NCI-H2029 treated with DMSO at 0.1 percent for 48 hours (cell line): ENCODE results near the gene ZDHHC7.
"Not testable (repeated sequence)": the region's sequence is repeated elsewhere in the genome, so short reads cannot be mapped to it uniquely, and the experiment has no call there.

Experiments used
- DNase-seq: peaks from one replicate; lab custom pipeline; 2025; lab: John Stamatoyannopoulos, UW

The ZDHHC7 gene, protein sequence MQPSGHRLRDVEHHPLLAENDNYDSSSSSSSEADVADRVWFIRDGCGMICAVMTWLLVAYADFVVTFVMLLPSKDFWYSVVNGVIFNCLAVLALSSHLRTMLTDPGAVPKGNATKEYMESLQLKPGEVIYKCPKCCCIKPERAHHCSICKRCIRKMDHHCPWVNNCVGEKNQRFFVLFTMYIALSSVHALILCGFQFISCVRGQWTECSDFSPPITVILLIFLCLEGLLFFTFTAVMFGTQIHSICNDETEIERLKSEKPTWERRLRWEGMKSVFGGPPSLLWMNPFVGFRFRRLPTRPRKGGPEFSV

DNA sequence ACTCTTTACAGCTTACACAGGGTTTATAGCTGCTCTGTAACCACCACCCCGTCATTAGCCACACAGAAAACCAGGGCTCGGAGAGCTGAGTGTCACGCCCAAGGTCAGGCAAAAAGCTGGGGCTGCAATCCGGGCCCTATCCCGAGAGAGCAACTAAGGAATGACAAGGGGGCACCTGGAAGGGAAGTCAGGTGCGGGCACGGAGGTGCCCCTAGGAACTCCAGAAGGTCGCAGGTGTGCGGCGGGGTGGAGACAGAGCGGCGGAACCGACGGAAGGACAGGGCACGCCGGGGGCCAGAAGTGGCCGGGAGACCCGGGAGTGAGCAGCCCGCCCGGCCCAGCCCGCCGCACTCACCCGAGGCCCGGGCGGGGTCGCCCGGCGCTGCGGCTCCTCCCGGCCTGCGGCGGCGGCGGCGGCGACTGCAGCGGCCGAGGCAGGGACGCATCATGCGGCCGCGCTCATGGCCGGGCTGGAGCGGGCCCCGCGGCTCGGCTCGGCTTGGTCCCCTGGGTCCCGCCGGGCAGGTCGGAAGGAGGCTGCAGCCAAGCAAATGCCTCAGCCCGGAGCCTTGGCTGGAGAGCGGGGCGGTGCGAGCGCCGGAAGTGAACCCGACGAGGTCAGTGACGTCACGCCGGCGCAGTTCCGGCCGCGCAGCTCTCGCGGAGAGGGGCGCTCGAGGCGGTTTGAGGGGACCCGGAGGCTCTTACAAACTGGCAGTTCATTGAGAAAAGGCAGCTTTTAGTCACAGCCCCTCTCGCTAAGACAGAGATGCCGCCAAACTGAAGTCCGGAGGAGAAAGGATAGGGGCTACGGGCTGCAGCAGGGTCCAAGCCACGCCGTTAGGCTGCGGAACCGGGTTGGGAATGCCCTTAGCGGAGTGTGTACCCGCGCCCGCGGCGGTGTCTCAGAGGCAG lies at the start of gene ZDHHC7:
TSS of gene ZDHHC7 (minus strand) at position 605 of the 915 bp plus-strand sequence. CDS start 20,917 bp downstream, outside the sequence.
- peak; percentile 9 for DNase-seq

DNA sequence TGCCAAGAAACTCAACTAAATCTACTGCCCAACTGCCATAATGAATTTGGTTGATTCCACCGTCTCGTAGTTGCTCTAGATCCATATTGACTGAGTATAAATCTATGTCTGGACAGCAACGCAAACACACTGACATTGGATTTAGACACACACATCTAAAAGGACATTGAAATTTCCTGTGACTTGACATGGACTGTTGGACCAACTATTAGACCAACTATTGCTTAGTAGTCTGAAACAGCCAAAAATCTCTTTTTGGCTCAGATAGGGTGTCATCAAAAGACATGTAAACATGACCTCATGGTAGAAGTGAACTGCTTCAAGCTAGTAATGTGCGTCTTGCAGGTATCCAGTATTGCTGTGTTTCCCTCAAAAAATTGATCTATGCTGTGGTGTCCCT lies 47.6 kb upstream of the ZDHHC7 start:
- no peak for DNase-seq

DNA sequence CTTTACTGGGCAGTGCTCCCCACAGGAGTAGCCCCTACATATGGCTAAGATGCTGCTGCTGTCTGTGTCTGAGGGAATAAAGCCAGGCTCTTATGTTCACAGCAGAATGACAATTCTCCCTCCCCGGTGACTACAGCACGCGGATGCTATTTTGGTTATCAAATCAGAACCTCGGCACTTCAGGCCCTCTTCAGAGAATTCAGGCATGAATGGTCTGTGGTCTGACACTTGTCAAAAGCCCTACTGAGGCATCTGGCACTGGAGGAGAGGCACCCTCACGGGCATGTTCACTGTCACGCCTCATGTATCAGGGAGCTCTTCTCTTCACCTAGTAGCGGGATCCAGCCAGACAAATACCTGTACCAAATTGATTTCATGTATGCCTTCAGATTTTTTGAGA lies 46.6 kb upstream of the ZDHHC7 start:
- peak; percentile 24 for DNase-seq

- DNase-seq, result no peak
These were observed 46.0 kb upstream of the ZDHHC7 start for GRCh38 chr16:85057212-85057889.

DNA sequence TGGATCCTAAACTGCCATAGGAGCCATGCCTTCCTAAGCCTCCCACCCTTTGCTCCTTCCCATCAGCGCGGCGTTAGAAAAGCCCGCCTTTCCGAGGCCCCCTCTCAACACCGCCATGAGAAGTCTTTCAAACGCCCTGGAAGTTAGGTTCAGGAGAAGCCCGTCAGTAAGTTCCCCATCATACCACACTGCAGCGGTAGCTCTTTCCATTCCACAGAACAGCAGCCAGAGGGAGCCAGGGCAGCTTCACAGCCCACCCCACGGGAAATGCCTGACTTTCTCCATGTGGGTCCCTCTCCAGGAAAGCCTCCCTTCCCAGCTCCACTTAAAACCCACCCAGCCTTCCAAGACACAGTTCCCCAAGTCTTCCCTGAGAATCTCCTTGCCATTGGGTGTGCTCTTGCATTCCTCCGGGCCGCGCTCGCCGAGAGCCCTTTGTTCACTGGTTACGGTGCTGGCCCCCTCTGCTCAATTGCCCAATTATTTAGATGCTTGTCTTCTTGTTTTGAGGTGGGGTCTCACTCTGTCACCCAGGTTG lies 44.9 kb upstream of the ZDHHC7 start:
- DNase-seq, result no peak

DNA sequence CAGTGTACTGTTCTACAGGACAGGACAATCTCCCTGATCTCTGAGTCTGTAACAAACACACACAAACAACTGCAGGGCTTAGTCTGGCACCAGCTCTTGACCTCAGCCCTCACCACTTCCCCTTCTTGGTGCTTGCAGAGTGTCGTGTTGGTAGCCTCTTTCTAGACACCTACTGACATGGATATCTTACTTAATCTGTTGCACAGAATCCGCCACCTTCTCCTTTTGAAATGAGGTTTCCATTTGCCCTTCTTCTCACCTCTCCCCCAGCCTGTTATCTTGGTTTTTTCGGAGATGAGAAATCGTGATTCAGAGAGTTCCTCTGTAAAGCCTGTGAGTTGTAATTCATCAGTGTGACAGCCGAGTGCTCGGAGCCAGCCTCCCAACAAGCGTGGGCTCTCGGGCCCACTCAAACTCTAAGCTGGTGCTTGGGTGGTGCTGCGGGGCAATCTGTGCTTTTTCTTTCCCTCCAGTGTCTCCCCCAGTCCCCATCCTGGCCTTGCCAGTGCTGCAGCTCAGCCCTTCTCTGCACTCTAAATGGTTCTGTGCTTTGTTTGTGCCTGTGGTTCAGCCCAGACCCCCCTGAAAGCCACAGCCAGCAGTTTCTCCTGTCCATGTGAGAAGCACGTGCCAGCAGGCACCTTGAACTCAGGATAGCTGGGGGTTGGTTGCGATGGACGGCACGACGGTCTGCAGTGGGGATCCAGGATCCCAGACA lies 44.3 kb upstream of the ZDHHC7 start:
- DNase-seq, result no peak

GRCh38 chr16:85054948-85055492 lies 43.7 kb upstream of the ZDHHC7 start:
- DNase-seq, result no peak

DNA sequence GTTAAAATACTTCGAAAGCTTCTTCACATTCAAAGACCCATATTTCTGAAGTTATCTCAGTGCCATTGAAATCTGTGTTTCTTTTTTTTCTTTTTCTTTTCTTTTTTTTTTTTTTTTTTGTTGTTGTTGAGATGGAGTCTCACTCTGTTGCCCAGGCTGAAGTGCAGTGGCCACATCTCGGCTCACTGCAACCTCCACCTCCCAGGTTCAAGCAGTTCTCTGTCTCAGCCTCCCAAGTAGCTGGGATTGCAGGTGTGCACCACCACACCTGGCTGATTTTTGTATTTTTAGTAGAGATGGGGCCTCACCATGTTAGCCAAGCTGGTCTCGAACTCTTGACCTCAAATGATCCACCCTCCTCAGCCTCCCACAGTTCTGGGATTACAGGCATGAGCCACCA lies 43.0 kb upstream of the ZDHHC7 start:
- not testable (repeated sequence) for DNase-seq

- DNase-seq, result no peak
These were observed 41.2 kb upstream of the ZDHHC7 start for GRCh38 chr16:85052536-85052935.

DNA sequence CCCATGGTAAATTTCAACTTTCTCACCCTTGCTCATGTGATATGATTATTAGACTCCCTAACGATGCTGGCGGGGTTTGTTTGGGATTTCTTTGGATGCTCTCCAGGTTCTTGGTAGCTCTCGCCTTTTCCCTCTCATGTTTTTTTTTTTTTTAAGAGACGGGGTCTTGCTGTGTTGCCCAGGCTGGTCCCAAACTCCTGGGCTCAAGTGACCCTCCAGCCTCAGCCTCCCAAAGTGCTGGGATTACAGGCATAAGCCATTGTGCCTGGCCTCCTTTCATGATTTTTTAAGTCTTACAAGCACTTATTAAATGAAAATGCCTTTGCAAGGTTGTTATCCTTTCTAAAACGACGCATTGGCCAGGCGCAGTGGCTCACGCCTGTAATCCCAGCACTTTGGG lies 40.3 kb upstream of the ZDHHC7 start:
- DNase-seq, result no peak

GRCh38 chr16:85051067-85051581 lies 39.8 kb upstream of the ZDHHC7 start:
- no peak for DNase-seq

DNA sequence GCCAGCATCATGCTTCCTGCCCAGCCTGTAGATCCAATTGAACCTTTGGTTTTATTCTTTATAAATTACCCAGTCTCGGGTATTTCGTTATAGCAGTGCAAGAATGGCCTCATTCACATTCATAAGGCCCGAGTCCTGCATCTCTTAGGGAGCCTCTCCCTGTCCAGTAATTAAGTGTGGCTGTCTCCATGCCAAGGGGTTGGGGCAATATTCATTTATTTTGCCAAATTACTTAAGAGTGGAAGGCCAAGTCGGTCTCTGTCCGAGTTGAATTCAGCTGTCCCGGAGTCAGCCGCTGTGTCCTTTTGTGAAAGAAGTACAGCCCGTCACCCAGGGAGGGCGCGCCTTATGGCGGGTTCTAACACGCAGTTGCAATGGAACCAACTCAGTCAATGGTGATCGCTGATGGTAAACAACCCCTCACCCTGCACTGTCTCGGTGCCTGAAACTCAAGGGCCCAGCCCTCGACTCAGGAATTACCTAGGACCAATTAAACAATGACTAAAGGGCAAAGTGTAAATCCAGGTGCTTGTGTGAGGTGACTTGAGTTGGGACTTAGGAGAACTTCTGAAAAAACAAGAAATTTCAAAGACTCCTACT lies 38.5 kb upstream of the ZDHHC7 start:
- no peak for DNase-seq

DNA sequence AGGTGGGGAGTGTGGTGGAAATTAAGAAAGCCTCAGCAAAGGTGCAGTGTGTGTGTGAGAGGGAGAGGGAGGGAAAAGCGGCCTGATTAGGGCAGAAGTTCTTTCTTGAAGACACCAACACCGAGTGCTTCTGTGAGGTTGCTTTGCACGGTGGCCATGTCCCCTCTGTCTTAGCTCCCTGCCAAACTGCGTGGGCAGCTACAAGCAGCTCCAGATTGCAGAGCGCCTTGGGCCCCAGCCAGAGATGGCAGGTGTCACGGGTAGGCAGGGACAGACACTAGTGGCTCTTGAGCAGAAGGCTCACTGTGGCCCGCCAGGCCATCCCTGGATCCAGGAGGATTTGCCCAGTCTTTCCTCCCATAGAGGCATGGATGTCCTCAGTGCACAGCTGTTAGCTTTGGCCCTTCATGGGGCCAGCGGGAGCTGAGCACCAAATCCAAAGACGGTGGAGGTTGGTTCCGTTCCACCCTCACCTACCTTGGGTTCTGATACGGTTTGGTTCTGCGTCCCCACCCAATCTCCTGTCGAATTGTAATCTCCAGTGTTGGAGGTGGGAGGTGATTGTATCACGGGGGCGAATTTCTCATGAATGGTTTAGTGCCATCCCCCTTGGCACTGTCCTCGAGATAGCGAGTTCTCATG lies 37.7 kb upstream of the ZDHHC7 start:
- peak; percentile 42 for DNase-seq

- DNase-seq, result no peak
These were observed 36.6 kb upstream of the ZDHHC7 start for GRCh38 chr16:85047867-85048455.

- DNase-seq, result no peak
These were observed 35.9 kb upstream of the ZDHHC7 start for GRCh38 chr16:85046931-85047866.

GRCh38 chr16:85046472-85046916 lies 35.2 kb upstream of the ZDHHC7 start:
- DNase-seq, result no peak

DNA sequence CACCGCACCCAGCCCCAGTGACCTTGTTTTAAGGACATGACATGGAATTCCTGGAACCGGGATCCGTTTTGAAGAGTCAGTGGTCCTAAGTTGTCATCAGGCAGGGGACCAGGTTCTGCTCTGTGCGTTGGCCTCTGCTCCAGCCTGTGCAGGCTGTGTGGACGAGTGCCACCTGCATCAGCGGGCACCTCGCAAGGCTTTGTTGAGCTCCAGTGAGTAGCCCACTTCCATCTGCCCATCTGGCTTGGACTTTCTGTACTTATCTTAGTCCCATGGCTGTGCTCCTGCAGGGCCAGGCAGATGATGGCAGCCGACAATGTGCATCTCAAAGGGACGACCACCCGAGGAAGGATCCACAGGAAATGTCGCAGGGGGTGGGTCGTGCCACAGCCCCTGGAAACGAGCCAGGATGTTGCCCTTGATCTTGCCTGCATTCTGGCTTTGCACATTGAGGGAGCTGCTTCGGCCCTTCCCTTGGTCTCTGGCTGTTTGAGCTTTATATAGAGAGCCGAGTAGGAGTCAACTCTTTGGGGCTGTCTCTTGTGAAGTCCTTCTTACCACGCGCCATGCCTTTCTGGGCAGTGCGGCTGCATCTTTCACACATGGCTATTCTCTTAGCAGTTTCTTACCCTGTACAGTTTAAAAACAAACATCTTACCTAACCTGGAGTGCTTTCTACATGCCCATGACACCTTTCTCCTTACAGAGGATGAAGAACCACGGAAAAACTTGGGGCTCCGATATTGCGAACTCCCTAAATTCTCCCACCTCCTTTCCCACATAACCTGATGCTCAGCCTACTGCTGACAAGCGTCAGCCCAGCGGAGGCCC lies 34.5 kb upstream of the ZDHHC7 start:
- no peak for DNase-seq

GRCh38 chr16:85045077-85045476 lies 33.7 kb upstream of the ZDHHC7 start:
- DNase-seq, result no peak
